HepG2 (cell line): ENCODE results near the gene MTIF2. TPM values are rescaled to one million over a fixed set of nuclear protein-coding genes. Genes with fewer than 3 reads are reported as not detected.
"Not testable (repeated sequence)": the region's sequence is repeated elsewhere in the genome, so short reads cannot be mapped to it uniquely, and the experiment has no call there.

Source experiments
- ATAC-seq: fragments of 200-7000 bp; cut with Tn5 transposase; 3 replicates; pipeline ENCODE4 v1.9.1; 2020; ENCODE audit warnings: mild to moderate bottlenecking, moderate library complexity
- BruUV-seq: library from RNA; stranded (reverse); fragments of 400-500 nt; replicated peaks from 2 replicates; lab custom pipeline; 2021; lab: Mats Ljungman, UMichigan
- CTCF ChIA-PET: fragments of 300-600 bp; formaldehyde crosslinking; extraction: SDS; loops from one replicate; lab custom pipeline; 2021; ENCODE audit warnings: low total read pairs, inconsistent platforms, low intra/inter-chr PET ratio; lab: Yijun Ruan, JAX
- POLR2A ChIA-PET: fragments of 350-600 bp; sonication (Branson Sonifier 250); formaldehyde crosslinking; loops from one replicate; lab custom pipeline; 2020; ENCODE audit warnings: antibody characterized with exemption, inconsistent platforms; lab: Yijun Ruan, JAX
- DNase-seq: peaks from one replicate; pipeline ENCODE4 v3.0.0-alpha.2; 2015; ENCODE audit warnings: low spot score
- FAIRE-seq: peaks from 3 replicates; lab custom pipeline; 2011; peaks lifted over from hg19 to GRCh38; lab: Jason Lieb, UNC
- H2AFZ ChIP-seq: one replicate; pipeline ENCODE4 v1.6.1; 2011; ENCODE audit warnings: low read length, inconsistent platforms
- H3K27ac ChIP-seq: fragments of 300-600 bp; 3 replicates; pipeline ENCODE4 v1.8.0; 2011; ENCODE audit warnings: mixed run types, mild to moderate bottlenecking, mixed read lengths, low read length, inconsistent platforms; ENCODE audit not compliant: insufficient read depth; ENCODE audit errors: extremely low read length
- H3K27me3 ChIP-seq, 2 experiments: fragments of 200-600 bp in 1 of 2; 2 replicates in 1 of 2; 3 replicates in 1 of 2; pipeline versions ENCODE4 v1.6.0 to v1.8.0; 2011; ENCODE audit warnings: low read length in 2 of 2, mild to moderate bottlenecking in 2 of 2, moderate library complexity in 2 of 2, inconsistent platforms in 1 of 2; ENCODE audit not compliant: insufficient read depth in 2 of 2, control insufficient read depth in 1 of 2
- H3K36me3 ChIP-seq, 2 experiments: fragments of 200-600 bp in 1 of 2; replicated peaks in 1 of 2; 2 replicates in 1 of 2; 3 replicates in 1 of 2; pipeline versions ENCODE4 v1.5.1 to v1.8.0; 2011; ENCODE audit warnings: low read length in 2 of 2, inconsistent platforms in 1 of 2; ENCODE audit not compliant: insufficient read depth in 2 of 2, control insufficient read depth in 1 of 2
- H3K4me1 ChIP-seq: 2 replicates; pipeline ENCODE4 v1.5.1; 2012; ENCODE audit warnings: low read length, inconsistent platforms; ENCODE audit not compliant: insufficient read depth
- H3K4me2 ChIP-seq: 2 replicates; pipeline ENCODE4 v1.6.0; 2011; ENCODE audit warnings: low read depth, low read length, inconsistent platforms
- H3K4me3 ChIP-seq, 3 experiments: fragments of 200-600 bp in 1 of 3; sonication (generic), shearing (Covaris generic) in 1 of 3; replicated peaks in 1 of 3; 2 replicates each; pipeline ENCODE4 v1.5.1; 2011 to 2016; ENCODE audit warnings: low read length in 3 of 3, inconsistent platforms in 2 of 3, low read depth in 2 of 3, mild to moderate bottlenecking in 2 of 3, control low read depth in 1 of 3, mixed read lengths in 1 of 3; ENCODE audit not compliant: insufficient read depth in 1 of 3
- H3K79me2 ChIP-seq: one replicate; pipeline ENCODE4 v1.6.1; 2011; ENCODE audit warnings: low read length, inconsistent platforms; ENCODE audit not compliant: insufficient read depth
- H3K9ac ChIP-seq: 2 replicates; pipeline ENCODE4 v1.6.0; 2011; ENCODE audit warnings: mild to moderate bottlenecking, low read depth, low read length, inconsistent platforms; ENCODE audit not compliant: insufficient read depth
- H3K9me3 ChIP-seq: 2 replicates; pipeline ENCODE4 v1.5.1; 2012; ENCODE audit warnings: mild to moderate bottlenecking, low read length
- H4K20me1 ChIP-seq: 2 replicates; pipeline ENCODE4 v1.6.0; 2011; ENCODE audit warnings: inconsistent platforms, mild to moderate bottlenecking, low read length, moderate library complexity; ENCODE audit not compliant: insufficient read depth
- HNRNPK ChIP-seq: fragments of 200-400 bp; formaldehyde crosslinking; IDR thresholded peaks from 2 replicates; pipeline ENCODE4 v1.6.1; 2018; ENCODE audit warnings: low read length, low read depth, moderate library complexity, mild to moderate bottlenecking; ENCODE audit not compliant: poor library complexity, severe bottlenecking
- HNRNPUL1 ChIP-seq: fragments of 200-400 bp; formaldehyde crosslinking; IDR thresholded peaks from 2 replicates; pipeline ENCODE4 v1.6.1; 2017; ENCODE audit warnings: low read depth, mild to moderate bottlenecking, low read length, moderate library complexity
- TRIM24 ChIP-seq: sonication (generic); formaldehyde crosslinking; IDR thresholded peaks from 2 replicates; pipeline ENCODE4 v1.8.0; 2022; ENCODE audit warnings: mild to moderate bottlenecking, missing genetic modification reagents
- ZNF761 ChIP-seq: sonication (generic); formaldehyde crosslinking; conservative IDR thresholded peaks from 2 replicates; pipeline ENCODE4 v1.4.0; 2020; ENCODE audit warnings: mild to moderate bottlenecking, missing genetic modification reagents
- WGBS: methylation state at CpG from one replicate; pipeline ENCODE4 v1.1.6; 2017; ENCODE audit warnings: low lambda C conversion rate; 5-methylcytosine and 5-hydroxymethylcytosine counted together
- in situ Hi-C: cut with HindIII; loops from 2 replicates; pipeline ENCODE4 v1.10.0; 2017; ENCODE audit warnings: low pct_unique_long_range_greater_than_20kb; ENCODE audit not compliant: extremely low pct_ligation_motif_present
- intact Hi-C: fragments of 100-400 bp; cut with micrococcal nuclease; formaldehyde crosslinking; loops from one replicate; pipeline ENCODE4 v1.10.0; 2022; ENCODE audit not compliant: unreplicated experiment
- polyA plus RNA-seq, 8 experiments: library from polyadenylated mRNA; depleted of rRNA in 3 of 8; stranded (reverse) in 7 of 8; unstranded in 1 of 8; fragments of >200 nt; fragmentation: Illumina TruSeq in 4 of 8; extraction: Trizol in 4 of 8; gene quantifications; 2 replicates each; pipeline versions ENCODE4 v1.2.1 to v1.2.3, GENCODE V29; 2011 to 2016; ENCODE audit warnings: low read depth in 4 of 8, missing spikeins in 1 of 8, mixed read lengths in 1 of 8; ENCODE audit not compliant: insufficient read depth in 1 of 8
- total RNA-seq, 5 experiments: library from RNA; depleted of rRNA; stranded (reverse); fragments of >200 nt; fragmentation: Illumina TruSeq; extraction: Trizol; gene quantifications; 2 replicates each; pipeline ENCODE4 v1.2.3, GENCODE V29; 2016; ENCODE audit warnings: low read depth in 1 of 5

MTIF2 gene
- total and polyA plus RNA-seq, 2 of the 13 experiments (the other 11 are each of a cell fraction or from before 2014, with no cell fraction given): 32.1 to 92.1 TPM

DNA sequence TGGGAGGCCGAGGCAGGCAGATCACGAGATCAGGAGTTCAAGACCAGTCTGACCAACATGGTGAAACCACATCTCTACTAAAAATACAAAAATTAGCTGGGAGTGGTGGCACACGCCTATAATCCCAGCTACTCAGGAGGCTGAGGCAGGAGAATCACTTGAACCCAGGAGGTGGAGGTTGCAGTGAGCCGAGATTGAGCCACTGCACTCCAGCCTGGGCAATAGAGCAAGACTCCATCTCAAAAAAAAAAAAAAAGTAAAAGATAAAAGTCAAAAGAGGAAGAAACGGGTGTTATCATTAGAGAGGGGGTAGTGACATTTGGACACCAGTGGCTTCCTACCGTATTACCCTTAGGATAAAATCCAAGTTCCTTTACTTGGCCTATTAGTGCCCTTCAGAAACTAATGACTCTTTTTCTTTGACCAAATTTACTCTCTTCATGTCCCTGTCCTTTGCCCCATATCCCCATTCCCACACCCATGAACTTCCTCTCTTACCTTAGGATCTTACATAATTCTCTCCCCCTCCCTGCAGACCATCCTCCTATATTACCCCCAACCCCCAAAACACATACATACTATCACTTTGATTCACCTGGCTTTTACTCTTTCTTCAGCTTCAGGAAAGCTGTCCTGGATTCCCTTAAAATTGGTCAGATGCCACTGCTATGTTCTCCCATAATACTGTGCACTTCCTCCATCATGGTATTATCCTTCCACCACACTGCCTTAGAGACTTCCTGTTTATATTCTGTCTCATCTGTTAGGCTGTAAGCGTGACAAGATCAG is 41.4 kb downstream of the MTIF2 start:
- H3K4me2 ChIP-seq, H3K4me3 ChIP-seq, H4K20me1 ChIP-seq, H3K27me3 ChIP-seq, in situ Hi-C loops, BruUV-seq, CTCF ChIA-PET, POLR2A ChIA-PET, H2AFZ ChIP-seq, H3K9ac ChIP-seq, FAIRE-seq, DNase-seq, intact Hi-C loops, H3K36me3 ChIP-seq, H3K9me3 ChIP-seq, ATAC-seq, H3K27ac ChIP-seq: not testable (repeated sequence)
- Histone ChIP-seq H3K4me1 (peaks cover 37% of the 10 kb centered on the region), H3K79me2 (peaks cover 20% of the 10 kb centered on the region)
- WGBS: 81% methylated on average over 7 of the region's 7 CpGs
- TF ChIP-seq HNRNPK: peak; percentile 89

DNA sequence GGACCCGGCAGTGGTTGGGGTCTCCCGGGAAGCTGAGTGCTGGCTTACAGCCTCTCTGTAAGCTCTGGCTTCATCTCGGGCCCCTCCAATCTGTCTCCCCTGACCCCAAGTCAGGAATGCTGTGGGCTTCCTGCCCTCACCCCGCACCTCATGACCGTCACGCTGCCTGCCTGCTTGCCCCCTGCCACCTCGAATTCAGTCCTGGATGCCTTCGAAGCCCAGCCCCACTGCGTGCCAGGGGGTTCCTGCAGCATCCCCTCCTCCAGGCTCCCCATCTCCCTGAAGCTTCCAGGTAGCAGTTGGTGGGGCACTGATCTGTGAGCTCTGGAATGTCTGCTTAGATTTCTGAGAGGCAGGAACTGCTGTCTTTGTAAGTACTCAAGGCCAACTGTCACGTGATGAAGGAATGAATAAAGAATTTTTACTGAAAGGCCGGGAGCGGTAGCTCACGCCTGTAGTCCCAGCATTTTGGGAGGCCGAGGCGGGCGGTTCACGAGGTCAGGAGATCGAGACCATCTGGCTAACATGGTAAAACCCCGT is 43.5 kb downstream of the MTIF2 start:
- Histone ChIP-seq H2AFZ (no peak overlapping the region), H3K27me3 (no peaks in the 10 kb centered on the region), H3K4me2 (no peak overlapping the region), H3K4me3 (no peak overlapping the region), H3K9ac (no peak overlapping the region), H4K20me1 (no peaks in the 10 kb centered on the region), H3K4me1 (peaks cover 29% of the 10 kb centered on the region), H3K27ac (no peak overlapping the region), H3K79me2 (peaks cover 7% of the 10 kb centered on the region), H3K36me3 (peaks cover 2 to 3% of the 10 kb centered on the region in 2 experiments; a peak in 2 of 5 replicates), H3K9me3 (no peaks in the 10 kb centered on the region)
- ATAC-seq: no peak
- WGBS: 86% methylated on average over 19 of the region's 19 CpGs
- TF ChIP-seq TRIM24 (CRISPR knock-in tag) (no peak), HNRNPUL1 (no peak), ZNF761 (CRISPR knock-in tag) (no peak)
- ChIA-PET POLR2A (no interaction called here), CTCF (no interaction called here)
- BruUV-seq: no TSS peak
- in situ Hi-C loops: no loop called here
- no peak for DNase-seq
- no peak for FAIRE-seq
- intact Hi-C loops: no loop called here
